ENCODE results near the gene HPX. TPM values are rescaled to one million over a fixed set of nuclear protein-coding genes. Genes with fewer than 3 reads are reported as not detected.

Gene HPX
- total and polyA plus RNA-seq, 2 of the 13 experiments (the other 11 are each of a cell fraction or from before 2014, with no cell fraction given), result 9.2 to 57.4 TPM

- TF ChIP-seq ZZZ3 (CRISPR knock-in tag; IDR thresholded peaks at IDR 0.05; ENCODE audit: borderline replicate concordance), result peak; percentile 84; the same call in 1 of the 2 replicates
- TF ChIP-seq ZNF354B (CRISPR knock-in tag; IDR thresholded peaks at IDR 0.05), result no peak
- no peak; the same call in 1 of the 2 replicates for TF ChIP-seq ZNF704 (CRISPR knock-in tag; IDR thresholded peaks at IDR 0.05; ENCODE audit: borderline replicate concordance)
- TF ChIP-seq ZMYM4 (CRISPR knock-in tag; IDR thresholded peaks at IDR 0.05), result peak; percentile 64; the same call in 1 of the 2 replicates
- no peak for TF ChIP-seq ZNF569 (CRISPR knock-in tag; IDR thresholded peaks at IDR 0.05; ENCODE audit: borderline replicate concordance)
- no peak for TF ChIP-seq CEBPB (IDR thresholded peaks at IDR 0.05; ENCODE audit: borderline replicate concordance, low read depth, low read length)
- TF ChIP-seq PAX8 (CRISPR knock-in tag; IDR thresholded peaks at IDR 0.05; ENCODE audit: borderline replicate concordance), result no peak
- no peak for TF ChIP-seq ZFAT (CRISPR knock-in tag; conservative IDR thresholded peaks at IDR 0.05)
- TF ChIP-seq NFATC3 (CRISPR knock-in tag; IDR thresholded peaks at IDR 0.05), result no peak
- no peak for TF ChIP-seq ATM (IDR thresholded peaks at IDR 0.05; ENCODE audit: borderline replicate concordance)
- TF ChIP-seq ARID5B (CRISPR knock-in tag; IDR thresholded peaks at IDR 0.05), result peak; percentile 39; the same call in 1 of the 2 replicates
- no peak for TF ChIP-seq FOXO4 (CRISPR knock-in tag; conservative IDR thresholded peaks at IDR 0.05)
- TF ChIP-seq MED1 (CRISPR knock-in tag; IDR thresholded peaks at IDR 0.05), result peak; percentile 70
- TF ChIP-seq GATAD2A (CRISPR knock-in tag; IDR thresholded peaks at IDR 0.05), result peak; percentile 50; the same call in 1 of the 2 replicates
- TF ChIP-seq SKIL (CRISPR knock-in tag; IDR thresholded peaks at IDR 0.05; ENCODE audit: borderline replicate concordance), result no peak
- peak; percentile 59; the same call in 1 of the 2 replicates for TF ChIP-seq HOXD1 (CRISPR knock-in tag; IDR thresholded peaks at IDR 0.05)
- TF ChIP-seq ZNF282 (IDR thresholded peaks at IDR 0.05; ENCODE audit: partially characterized antibody), result no peak
- TF ChIP-seq ZNF207 (IDR thresholded peaks at IDR 0.05; ENCODE audit: borderline replicate concordance), result no peak
- no peak for TF ChIP-seq CAMTA2 (CRISPR knock-in tag; IDR thresholded peaks at IDR 0.05; ENCODE audit: borderline replicate concordance)
Measured at GRCh38 chr11:6481012-6481923, 40.5 kb upstream of the HPX start, which contains the start of the genes ARFIP2 and TIMM10B (continued).

Measured in HepG2 (cell line).